Measurements from ENCODE around the gene FXYD6.

FXYD6 gene

DNA sequence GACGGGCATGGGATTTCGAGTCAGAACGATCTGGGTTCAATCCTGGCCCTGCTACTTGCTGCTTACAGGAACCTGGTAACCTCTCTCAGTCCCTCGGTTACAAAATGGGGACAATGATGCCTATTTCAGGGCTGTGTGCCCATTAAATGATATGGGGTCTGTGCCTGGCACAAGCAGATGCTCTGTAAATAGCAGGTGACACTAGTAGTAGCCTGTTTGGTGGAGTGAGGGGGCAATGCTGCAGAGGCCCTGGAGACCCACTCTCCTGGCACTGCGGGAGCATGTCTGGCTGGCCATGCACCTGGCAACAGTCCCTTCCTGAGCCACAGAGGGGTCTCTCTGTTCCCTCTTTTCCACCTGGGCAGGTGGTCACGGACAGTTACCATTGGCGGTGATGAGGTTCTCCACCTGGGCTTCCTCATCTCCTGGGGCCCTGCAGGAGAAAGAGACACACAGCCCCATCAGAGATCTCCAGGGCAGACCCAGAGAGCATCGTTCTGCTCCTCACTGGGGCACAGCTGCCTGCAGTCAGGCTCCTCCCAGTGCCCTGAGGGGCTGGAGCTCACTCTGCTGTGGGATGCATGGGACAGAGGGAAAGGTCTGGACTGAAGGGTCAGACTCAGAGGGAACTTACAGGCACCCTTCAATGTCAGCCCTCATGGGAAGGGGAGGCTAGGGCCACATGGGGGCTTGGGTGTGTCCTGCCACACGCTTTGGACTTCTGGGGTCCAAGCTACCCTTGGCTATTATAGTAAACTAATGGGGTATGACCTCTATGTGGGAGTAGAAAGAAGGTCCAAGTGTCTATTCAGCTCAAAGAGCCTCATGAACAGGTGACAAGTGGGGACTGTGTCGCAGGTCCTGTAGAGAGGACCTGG, 36.3 kb downstream of the FXYD6 start:
- no peak for DNase-seq (ENCODE audit: low read depth in 1 of 2, low spot score in 1 of 2)
- in situ Hi-C loops (cut with HindIII; ENCODE audit: low pct_unique_long_range_greater_than_20kb, low sequenced_read_pairs), result no loop called here
- no peak for TF ChIP-seq JUND (IDR thresholded peaks at IDR 0.05; ENCODE audit: low read depth)

DNA sequence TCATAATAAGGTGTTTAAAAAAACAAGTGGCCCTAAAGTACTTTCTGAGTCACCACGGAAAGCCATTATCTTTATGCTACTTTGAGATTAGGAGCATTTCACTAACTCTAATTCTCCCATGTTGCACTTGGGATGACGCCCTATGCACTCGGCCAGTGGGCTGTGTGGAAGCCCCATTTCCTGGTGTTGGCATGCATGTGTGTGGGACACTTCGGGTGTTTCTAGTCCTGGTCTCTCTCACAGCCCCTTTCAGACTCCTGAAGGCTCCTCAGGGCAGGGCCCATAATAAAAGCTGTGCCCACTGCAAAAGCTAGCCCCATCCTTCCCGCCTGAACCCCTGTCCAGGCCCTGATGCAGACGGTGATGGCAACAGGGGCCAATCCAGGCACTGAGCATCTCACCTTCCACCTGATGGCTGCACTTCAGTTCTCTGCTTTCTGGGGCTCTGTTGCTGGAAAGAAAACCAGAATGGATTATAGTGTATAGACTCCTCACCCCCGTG, 37.0 kb downstream of the FXYD6 start:
- in situ Hi-C loops (cut with HindIII; ENCODE audit: low pct_unique_long_range_greater_than_20kb, low sequenced_read_pairs), result no loop called here
- no peak for DNase-seq (ENCODE audit: low read depth in 1 of 2, low spot score in 1 of 2)
- no peak for TF ChIP-seq JUND (IDR thresholded peaks at IDR 0.05; ENCODE audit: low read depth)

DNA sequence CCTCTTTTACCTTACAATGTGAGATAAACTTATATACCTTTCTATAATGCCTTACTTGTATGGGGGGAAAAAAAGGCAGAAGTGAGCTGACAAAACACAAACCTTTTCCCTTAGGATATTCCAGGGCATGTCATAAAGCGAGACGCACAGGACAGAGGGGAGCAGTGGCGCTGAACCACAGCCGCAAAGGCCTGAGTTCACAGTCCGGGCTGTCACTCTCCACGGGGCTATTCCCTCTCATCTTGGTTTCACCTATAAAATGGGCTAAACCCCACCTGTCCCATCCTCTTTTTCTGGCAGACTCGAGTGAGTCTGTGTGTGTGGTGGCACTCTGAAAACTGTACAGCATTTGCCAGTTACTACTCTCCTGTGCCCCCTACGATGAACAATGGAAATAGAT, 37.6 kb downstream of the FXYD6 start:
- in situ Hi-C loops (cut with HindIII; ENCODE audit: low pct_unique_long_range_greater_than_20kb, low sequenced_read_pairs), result no loop called here
- DNase-seq (ENCODE audit: low read depth in 1 of 2, low spot score in 1 of 2), result no peak
- TF ChIP-seq JUND (IDR thresholded peaks at IDR 0.05; ENCODE audit: low read depth), result no peak

DNA sequence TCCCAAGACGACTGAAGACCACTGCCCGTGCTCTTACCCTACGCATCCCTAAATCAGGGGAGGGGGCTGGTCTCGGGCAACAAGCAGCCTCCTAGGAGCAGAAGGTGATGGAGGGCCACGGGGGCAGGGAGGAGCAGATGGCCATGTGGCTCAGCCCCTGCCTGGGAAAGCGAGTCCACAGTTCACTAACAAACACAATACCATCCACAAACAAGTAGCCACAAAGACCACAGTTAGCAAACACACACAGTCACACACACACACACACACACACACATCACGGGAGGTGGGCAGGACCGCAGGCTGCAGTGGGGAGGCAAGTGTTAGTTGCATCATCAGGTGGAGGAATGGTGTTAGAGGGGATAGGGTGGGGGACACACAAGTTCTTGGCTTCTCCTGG, 38.7 kb downstream of the FXYD6 start:
- no peak for TF ChIP-seq JUND (IDR thresholded peaks at IDR 0.05; ENCODE audit: low read depth)
- DNase-seq (ENCODE audit: low read depth in 1 of 2, low spot score in 1 of 2), result no peak
- in situ Hi-C loops (cut with HindIII; ENCODE audit: low pct_unique_long_range_greater_than_20kb, low sequenced_read_pairs), result no loop called here

DNA sequence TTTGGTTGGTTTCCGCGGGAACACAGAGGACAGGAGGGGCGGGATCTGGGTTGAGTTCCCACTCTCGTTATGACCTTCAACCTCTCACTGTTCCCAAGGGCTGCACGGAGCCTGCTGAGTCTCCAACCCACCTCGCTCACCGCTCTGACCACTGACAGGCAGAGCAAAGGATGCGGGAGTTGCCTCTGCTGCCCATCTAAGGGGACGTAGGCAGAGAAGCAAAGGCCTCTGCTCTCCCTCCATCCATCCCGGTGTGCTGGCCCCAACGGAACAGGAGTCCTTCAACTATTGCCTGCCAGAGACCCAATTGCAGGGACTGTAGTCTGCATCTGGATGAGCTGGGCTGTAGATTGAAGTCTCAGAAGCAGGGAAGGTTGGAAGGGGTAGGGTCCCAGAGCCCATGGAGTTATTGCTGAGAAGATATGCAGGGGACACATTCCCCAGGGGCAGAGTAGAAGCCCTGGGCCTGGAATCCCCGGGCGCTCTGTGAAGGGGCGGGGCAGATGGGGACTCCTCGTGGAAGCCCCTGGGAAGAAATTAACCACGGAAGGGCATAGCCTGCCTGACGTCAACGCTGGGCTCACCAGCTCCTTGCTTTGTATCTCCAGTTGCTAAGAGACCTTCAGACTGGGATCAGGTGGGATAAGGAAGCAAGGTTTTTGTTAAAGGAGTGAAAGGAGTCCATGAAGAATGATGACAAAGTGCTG, 39.2 kb downstream of the FXYD6 start:
- in situ Hi-C loops (cut with HindIII; ENCODE audit: low pct_unique_long_range_greater_than_20kb, low sequenced_read_pairs), result no loop called here
- TF ChIP-seq JUND (IDR thresholded peaks at IDR 0.05; ENCODE audit: low read depth), result no peak
- DNase-seq (ENCODE audit: low read depth in 1 of 2, low spot score in 1 of 2), result no peak

DNA sequence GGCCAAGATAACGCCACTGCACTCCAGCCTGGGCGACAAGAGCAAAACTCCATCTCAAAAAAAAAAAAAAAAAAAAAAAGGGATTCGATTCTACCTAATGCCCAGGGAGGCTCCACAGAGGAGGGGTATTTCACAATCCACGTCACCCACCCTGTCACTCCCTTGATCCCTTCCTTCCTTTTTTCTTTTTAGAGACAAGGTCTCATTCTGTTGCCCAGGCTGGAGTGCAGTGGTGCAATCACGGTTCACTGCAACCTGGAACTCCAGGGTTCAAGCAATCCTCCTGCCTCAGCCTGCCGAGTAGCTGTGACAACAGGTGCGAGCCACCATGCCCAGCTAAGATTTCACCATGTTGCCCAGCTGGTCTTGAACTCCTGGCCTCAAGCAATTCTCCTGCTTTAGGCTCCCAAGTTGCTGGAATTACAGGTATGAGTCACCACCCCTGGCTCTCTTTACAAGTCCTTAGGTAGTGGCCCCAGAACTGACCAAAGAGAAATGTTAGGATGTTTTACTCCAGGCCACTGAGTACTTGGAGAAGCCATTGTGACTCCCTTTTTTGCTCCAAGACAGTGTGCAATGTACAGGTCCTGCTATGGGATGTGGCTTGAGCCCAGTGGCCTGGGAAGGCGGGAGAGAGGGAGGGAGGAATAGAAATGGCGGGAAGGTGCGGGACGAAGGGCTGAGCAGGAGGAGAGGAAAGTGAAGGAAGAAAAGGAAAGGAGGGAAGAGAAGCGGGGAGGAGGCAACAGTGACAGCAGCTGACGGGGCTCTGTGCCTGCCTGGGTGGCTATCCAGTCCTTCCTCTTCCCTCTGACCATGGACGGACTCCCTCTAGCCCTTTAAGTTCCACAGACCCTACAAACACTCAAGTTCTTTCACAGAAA, 40.1 kb downstream of the FXYD6 start:
- in situ Hi-C loops (cut with HindIII; ENCODE audit: low pct_unique_long_range_greater_than_20kb, low sequenced_read_pairs), result no loop called here
- TF ChIP-seq JUND (IDR thresholded peaks at IDR 0.05; ENCODE audit: low read depth), result no peak
- no peak for DNase-seq (ENCODE audit: low read depth in 1 of 2, low spot score in 1 of 2)

DNA sequence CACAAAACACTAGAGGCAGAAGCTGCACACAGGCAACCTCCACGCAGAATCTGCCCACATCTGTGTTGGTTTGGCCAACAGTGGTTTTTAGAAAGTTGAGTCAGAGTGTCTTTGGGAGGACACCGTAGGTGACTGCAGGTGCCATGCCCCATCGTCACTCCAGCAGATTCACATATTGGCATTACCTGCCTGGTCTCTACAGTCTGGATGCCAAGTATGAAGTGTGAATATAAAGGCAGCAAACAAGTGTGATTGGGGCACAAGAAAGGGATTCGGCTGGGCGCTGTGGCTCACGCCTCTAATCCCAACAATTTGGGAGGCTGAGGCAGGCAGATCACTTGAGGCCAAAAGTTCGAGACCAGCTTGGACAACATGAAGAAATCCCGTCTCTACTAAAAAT, 40.9 kb downstream of the FXYD6 start:
- no peak for DNase-seq (ENCODE audit: low read depth in 1 of 2, low spot score in 1 of 2)
- in situ Hi-C loops (cut with HindIII; ENCODE audit: low pct_unique_long_range_greater_than_20kb, low sequenced_read_pairs), result no loop called here
- TF ChIP-seq JUND (IDR thresholded peaks at IDR 0.05; ENCODE audit: low read depth), result no peak

DNA sequence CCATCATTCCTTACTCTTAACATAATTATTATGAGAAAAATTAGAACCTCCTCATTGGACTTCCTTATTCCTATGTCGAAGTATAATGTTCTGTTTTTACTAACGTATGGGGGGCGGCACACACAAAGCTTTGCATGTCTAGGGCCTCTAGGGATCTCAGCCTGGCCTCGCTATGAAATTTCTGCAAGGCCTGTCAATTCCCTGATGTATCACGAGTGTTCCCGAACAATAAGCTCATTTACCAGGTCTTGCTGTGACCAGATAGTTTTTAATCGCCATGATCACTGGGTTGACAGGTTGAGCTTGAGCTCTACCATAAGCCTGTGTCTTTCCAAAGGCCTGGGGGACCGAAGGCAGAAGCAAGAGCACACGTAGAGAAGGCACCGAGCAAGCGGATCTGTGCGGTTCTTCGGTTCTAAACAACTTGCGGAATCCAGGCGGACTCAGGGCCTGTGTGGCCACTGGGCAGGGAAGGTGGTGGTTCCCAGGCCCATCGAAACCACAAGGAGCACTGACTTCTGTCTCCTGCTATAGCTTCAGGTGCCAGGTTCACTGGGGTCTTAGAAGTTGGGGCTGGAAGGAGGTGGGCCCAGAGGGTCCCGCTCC, 41.5 kb downstream of the FXYD6 start:
- DNase-seq (ENCODE audit: low read depth in 1 of 2, low spot score in 1 of 2), result no peak
- TF ChIP-seq JUND (IDR thresholded peaks at IDR 0.05; ENCODE audit: low read depth), result no peak
- in situ Hi-C loops (cut with HindIII; ENCODE audit: low pct_unique_long_range_greater_than_20kb, low sequenced_read_pairs), result no loop called here

DNA sequence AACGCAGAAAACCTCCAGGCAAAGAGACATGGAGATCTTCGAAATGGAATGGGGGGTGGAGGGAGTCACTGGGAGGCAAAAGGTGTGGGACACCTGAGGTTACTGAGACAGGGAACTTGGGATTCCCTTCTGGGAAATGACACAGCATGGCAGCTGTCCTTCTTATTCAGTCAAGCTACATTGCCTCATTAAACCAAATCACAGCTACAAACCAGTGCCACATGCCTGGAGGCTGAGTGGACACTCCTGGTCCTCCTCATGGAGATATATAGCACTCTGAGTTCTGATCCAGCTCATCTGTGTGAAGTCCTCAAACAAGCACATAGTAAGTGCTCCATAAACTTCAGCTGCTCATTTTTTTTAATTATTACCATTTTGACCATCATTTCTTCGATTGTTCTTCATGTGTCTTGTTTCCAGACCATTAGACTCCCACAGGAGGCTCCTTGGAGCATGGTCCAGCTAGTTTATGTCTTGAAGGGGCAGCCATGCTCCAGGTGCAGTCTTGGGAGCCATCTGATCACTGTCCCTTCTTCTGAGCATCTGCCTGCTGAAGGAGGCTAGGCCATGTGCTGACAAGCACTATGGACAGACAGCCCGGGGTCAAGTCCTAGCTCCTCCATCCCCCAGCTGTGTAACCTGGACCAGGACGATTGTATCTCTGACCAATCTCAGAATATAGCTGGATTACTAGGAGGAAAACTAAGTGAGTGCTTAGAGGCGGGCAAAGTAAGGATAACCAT, 42.2 kb downstream of the FXYD6 start:
- DNase-seq (ENCODE audit: low read depth in 1 of 2, low spot score in 1 of 2), result no peak
- TF ChIP-seq JUND (IDR thresholded peaks at IDR 0.05; ENCODE audit: low read depth), result no peak
- in situ Hi-C loops (cut with HindIII; ENCODE audit: low pct_unique_long_range_greater_than_20kb, low sequenced_read_pairs), result no loop called here

DNA sequence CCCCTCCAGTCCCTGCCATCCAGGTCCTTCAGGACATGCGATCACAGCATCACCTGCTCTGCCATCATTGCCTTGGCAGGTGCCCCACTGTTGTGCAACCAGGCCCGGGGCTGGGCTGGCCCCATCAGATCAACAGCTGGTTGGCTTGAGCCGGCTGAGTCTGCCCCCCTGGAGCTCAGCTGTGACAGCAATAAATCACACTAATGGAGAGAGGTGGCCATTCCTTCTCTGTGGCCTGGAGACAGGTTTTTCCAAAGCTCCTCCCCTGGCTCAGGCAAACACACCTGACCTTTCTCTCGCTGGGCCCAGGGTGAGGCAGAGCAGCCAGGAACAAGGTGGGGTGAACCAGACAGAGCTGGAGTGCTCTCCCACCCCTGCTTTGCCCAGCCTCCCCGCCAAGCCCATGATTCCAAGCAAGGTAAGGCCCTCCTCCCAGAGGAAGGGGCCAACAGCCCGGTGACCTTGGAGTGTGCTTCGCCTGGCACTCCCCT, 43.0 kb downstream of the FXYD6 start:
- TF ChIP-seq JUND (IDR thresholded peaks at IDR 0.05; ENCODE audit: low read depth), result no peak
- peak in 1 of 2 experiments; percentile 71 for DNase-seq (ENCODE audit: low read depth in 1 of 2, low spot score in 1 of 2)
- in situ Hi-C loops (cut with HindIII; ENCODE audit: low pct_unique_long_range_greater_than_20kb, low sequenced_read_pairs), result no loop called here

DNA sequence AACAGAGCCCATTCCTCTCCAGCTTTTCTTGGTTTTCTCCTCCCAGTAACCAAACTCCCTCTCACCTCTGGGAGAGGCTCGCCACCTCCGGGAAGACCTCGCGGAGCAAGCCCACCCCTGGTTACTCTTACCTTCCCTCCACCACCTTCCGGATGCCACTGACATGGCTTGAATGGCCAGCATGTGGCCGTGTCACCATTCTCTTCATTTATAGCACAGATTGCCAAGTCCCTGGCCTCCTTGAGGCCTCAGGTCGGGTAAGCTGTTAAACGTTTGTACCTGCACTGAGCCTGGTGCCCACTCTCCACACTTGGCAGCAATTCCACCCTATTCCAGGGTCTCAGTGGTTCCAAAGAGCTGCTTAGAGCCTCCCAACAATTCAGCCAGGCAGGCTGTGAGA, 43.9 kb downstream of the FXYD6 start:
- in situ Hi-C loops (cut with HindIII; ENCODE audit: low pct_unique_long_range_greater_than_20kb, low sequenced_read_pairs), result no loop called here
- no peak for DNase-seq (ENCODE audit: low read depth in 1 of 2, low spot score in 1 of 2)
- TF ChIP-seq JUND (IDR thresholded peaks at IDR 0.05; ENCODE audit: low read depth), result no peak

Measured in T47D (cell line).